Smooth muscle cell (in vitro differentiated cells): Measurements from ENCODE around the gene PLEKHB2. TPM values are rescaled to one million over a fixed set of nuclear protein-coding genes. Genes with fewer than 3 reads are reported as not detected.
"Not testable (repeated sequence)": the region's sequence is repeated elsewhere in the genome, so short reads cannot be mapped to it uniquely, and the experiment has no call there.

ENCODE experiments used
- DNase-seq: peaks from one replicate; lab custom pipeline; 2025; ENCODE audit not compliant: unreplicated experiment; lab: John Stamatoyannopoulos, UW
- H2AFZ ChIP-seq: fragments of 200-600 bp; sonication (generic); 2 replicates; pipeline ENCODE4 v1.6.0; 2016; ENCODE audit warnings: antibody characterized with exemption, low read depth, mild to moderate bottlenecking
- H3F3A ChIP-seq: fragments of 200-600 bp; sonication (generic); 2 replicates; pipeline ENCODE4 v1.6.0; 2017; ENCODE audit warnings: antibody characterized with exemption, low read depth
- H3K27ac ChIP-seq: fragments of 200-600 bp; sonication (generic); 2 replicates; pipeline ENCODE4 v1.5.1; 2016; ENCODE audit warnings: low read depth, mild to moderate bottlenecking
- H3K27me3 ChIP-seq: fragments of 200-600 bp; sonication (generic); 2 replicates; pipeline ENCODE4 v1.6.1; 2016; ENCODE audit warnings: low read depth, mild to moderate bottlenecking
- H3K36me3 ChIP-seq: fragments of 200-600 bp; sonication (generic); 2 replicates; pipeline ENCODE4 v1.5.1; 2016; ENCODE audit warnings: low read depth
- H3K4me1 ChIP-seq: fragments of 200-600 bp; sonication (generic); 2 replicates; pipeline ENCODE4 v1.5.1; 2016; ENCODE audit warnings: low read depth
- H3K4me2 ChIP-seq: fragments of 200-600 bp; sonication (generic); 2 replicates; pipeline ENCODE4 v1.6.0; 2016; ENCODE audit warnings: mild to moderate bottlenecking
- H3K4me3 ChIP-seq: fragments of 200-600 bp; sonication (generic); 2 replicates; pipeline ENCODE4 v1.5.1; 2016; ENCODE audit warnings: mild to moderate bottlenecking
- H3K79me2 ChIP-seq: fragments of 200-600 bp; sonication (generic); 2 replicates; pipeline ENCODE4 v1.6.0; 2016; ENCODE audit warnings: low read depth, mild to moderate bottlenecking
- H3K9ac ChIP-seq: fragments of 200-600 bp; sonication (generic); 2 replicates; pipeline ENCODE4 v1.6.0; 2016; ENCODE audit warnings: low read depth
- H3K9me3 ChIP-seq: fragments of 200-600 bp; sonication (generic); replicated peaks from 2 replicates; pipeline ENCODE4 v1.5.1; 2016; ENCODE audit warnings: low read depth
- H4K20me1 ChIP-seq: fragments of 200-600 bp; sonication (generic); 2 replicates; pipeline ENCODE4 v1.6.0; 2016; ENCODE audit warnings: low read depth
- WGBS: methylation state at CpG from one replicate; pipeline ENCODE4 v1.1.7; 2016; ENCODE audit warnings: low lambda C conversion rate; 5-methylcytosine and 5-hydroxymethylcytosine counted together
- polyA plus RNA-seq: library from polyadenylated mRNA; unstranded; fragments of >200 nt; fragmentation: Nextera tagmentation; extraction: Ambion mirVana; gene quantifications from 2 replicates; pipeline ENCODE4 v1.2.1, GENCODE V29; 2016
- small RNA-seq: library from RNA; depleted of rRNA; stranded (forward); fragments of <200 nt; gene quantifications from one replicate; pipeline ENCODE3, GENCODE V24; 2014
- total RNA-seq: library from RNA; depleted of rRNA; stranded (reverse); fragments of >200 nt; gene quantifications from 2 replicates; pipeline ENCODE4 v1.2.3, GENCODE V29; 2014

PLEKHB2 gene
- total and polyA plus RNA-seq, 2 experiments from 2014 or later = 25.7 to 33.6 TPM

GRCh38 chr2:131196186-131196585, 91.0 kb downstream of the PLEKHB2 start:
- H3K4me1 ChIP-seq = not testable (repeated sequence)
- 71% methylated on average over 2 of the region's 2 CpGs for WGBS

More at GRCh38 chr2:131196186-131196585, 91.0 kb downstream of the PLEKHB2 start:
- not testable (repeated sequence) for H3K9ac ChIP-seq, H3K27ac ChIP-seq, H3K4me2 ChIP-seq, H3F3A ChIP-seq, H3K4me3 ChIP-seq, H3K79me2 ChIP-seq, H2AFZ ChIP-seq, H3K36me3 ChIP-seq, DNase-seq, H3K9me3 ChIP-seq, H4K20me1 ChIP-seq
- H3K27me3 ChIP-seq = peaks cover 33% of the 10 kb centered on the region

Small RNA genes within 50 kb of the gene (small RNA-seq; reads per million reads assigned to genes)
- not detected for gene AC009477.1

Other genes starting within 250 kb of the PLEKHB2 start
- gene FAM168B, start 11.9 kb upstream of the PLEKHB2 start, total RNA-seq = 113 and 117 TPM in 2 replicates
- gene FAM168B, start 11.9 kb upstream of the PLEKHB2 start, polyA plus RNA-seq = 46.6 and 54.1 TPM in 2 replicates
- 3.8 and 4.7 TPM in 2 replicates for gene POTEE, start 104.2 kb downstream of the PLEKHB2 start, total RNA-seq
- 0.96 and 1.5 TPM in 2 replicates for gene POTEE, start 104.2 kb downstream of the PLEKHB2 start, polyA plus RNA-seq